ENCODE data around the gene ERO1B. TPM values are rescaled to one million over a fixed set of nuclear protein-coding genes. Genes with fewer than 3 reads are reported as not detected.

ERO1B gene
- total and polyA plus RNA-seq, 2 donors (not counting 1 experiment from before 2014, with no cell fraction given), result 2.2 to 5.0 TPM

GRCh38 chr1:236307435-236307834 lies 25.7 kb upstream of the ERO1B start:
- no peaks in the 10 kb centered on the region for H3K36me3 ChIP-seq (ENCODE audit: control insufficient read depth, insufficient read depth, low read length)
- no peaks in the 10 kb centered on the region for H3K9me3 ChIP-seq (ENCODE audit: control insufficient read depth, insufficient read depth, low read depth, low read length)
- no peaks in the 10 kb centered on the region for H3K79me2 ChIP-seq (ENCODE audit: control insufficient read depth, insufficient read depth, low read length)
- peak in 1 of 2 donors; percentile 6 for DNase-seq (ENCODE audit: low read depth in 2 of 2)
- no peak overlapping the region for H2AFZ ChIP-seq (ENCODE audit: low read length)
- H3K9ac ChIP-seq (ENCODE audit: insufficient read depth, low read length), result no peak overlapping the region
- no peaks in the 10 kb centered on the region for H4K20me1 ChIP-seq (ENCODE audit: control insufficient read depth, extremely low read depth, insufficient read depth, low read length)
- TF ChIP-seq EZH2 (IDR thresholded peaks at IDR 0.05; ENCODE audit: low read length, missing control alignments), result no peak
- TF ChIP-seq, protein P1, sequence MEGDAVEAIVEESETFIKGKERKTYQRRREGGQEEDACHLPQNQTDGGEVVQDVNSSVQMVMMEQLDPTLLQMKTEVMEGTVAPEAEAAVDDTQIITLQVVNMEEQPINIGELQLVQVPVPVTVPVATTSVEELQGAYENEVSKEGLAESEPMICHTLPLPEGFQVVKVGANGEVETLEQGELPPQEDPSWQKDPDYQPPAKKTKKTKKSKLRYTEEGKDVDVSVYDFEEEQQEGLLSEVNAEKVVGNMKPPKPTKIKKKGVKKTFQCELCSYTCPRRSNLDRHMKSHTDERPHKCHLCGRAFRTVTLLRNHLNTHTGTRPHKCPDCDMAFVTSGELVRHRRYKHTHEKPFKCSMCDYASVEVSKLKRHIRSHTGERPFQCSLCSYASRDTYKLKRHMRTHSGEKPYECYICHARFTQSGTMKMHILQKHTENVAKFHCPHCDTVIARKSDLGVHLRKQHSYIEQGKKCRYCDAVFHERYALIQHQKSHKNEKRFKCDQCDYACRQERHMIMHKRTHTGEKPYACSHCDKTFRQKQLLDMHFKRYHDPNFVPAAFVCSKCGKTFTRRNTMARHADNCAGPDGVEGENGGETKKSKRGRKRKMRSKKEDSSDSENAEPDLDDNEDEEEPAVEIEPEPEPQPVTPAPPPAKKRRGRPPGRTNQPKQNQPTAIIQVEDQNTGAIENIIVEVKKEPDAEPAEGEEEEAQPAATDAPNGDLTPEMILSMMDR (conservative IDR thresholded peaks at IDR 0.05 in 1 of 2, IDR thresholded peaks at IDR 0.05 in 1 of 2; ENCODE audit: low read depth in 1 of 2, low read length in 2 of 2), result no peak
- H3K4me1 ChIP-seq (ENCODE audit: control insufficient read depth, extremely low read depth, insufficient read depth, low read length), result no peaks in the 10 kb centered on the region
- H3K27ac ChIP-seq (ENCODE audit: insufficient read depth, low read length), result no peak overlapping the region
- no peak overlapping the region for H3K4me2 ChIP-seq (ENCODE audit: extremely low read depth, insufficient read depth, low read length)
- no peaks in the 10 kb centered on the region for H3K27me3 ChIP-seq (ENCODE audit: control insufficient read depth, insufficient read depth, low read length)
- no peak overlapping the region for H3K4me3 ChIP-seq (replicated peaks in 1 of 4; ENCODE audit: control extremely low read depth in 1 of 4, insufficient read depth in 1 of 4, low read depth in 3 of 4, low read length in 4 of 4)

DNA sequence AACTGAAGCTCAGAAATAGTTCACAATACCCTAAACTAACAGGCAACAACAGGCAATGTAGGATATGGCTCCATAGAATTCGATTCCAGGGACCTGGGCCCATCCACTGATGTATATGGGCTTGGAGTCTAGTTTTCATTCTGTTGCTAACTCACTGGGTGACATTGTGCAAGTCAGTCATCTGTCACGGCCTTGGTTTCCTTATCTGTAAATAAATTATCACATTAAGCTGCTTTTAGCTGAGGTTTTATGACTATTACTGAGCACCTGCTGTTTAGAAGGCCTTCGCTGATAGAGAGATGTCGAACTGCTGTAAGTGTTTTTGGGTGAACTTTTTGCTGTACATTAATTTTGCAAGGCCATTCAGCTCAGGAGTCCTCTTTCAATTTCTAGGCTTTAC lies 22.9 kb upstream of the ERO1B start:
- H3K27me3 ChIP-seq (ENCODE audit: control insufficient read depth, insufficient read depth, low read length), result no peaks in the 10 kb centered on the region
- H2AFZ ChIP-seq (ENCODE audit: low read length), result no peak overlapping the region
- H3K4me3 ChIP-seq (replicated peaks in 1 of 4; ENCODE audit: control extremely low read depth in 1 of 4, insufficient read depth in 1 of 4, low read depth in 3 of 4, low read length in 4 of 4), result no peak overlapping the region
- H3K79me2 ChIP-seq (ENCODE audit: control insufficient read depth, insufficient read depth, low read length), result no peaks in the 10 kb centered on the region
- H4K20me1 ChIP-seq (ENCODE audit: control insufficient read depth, extremely low read depth, insufficient read depth, low read length), result no peaks in the 10 kb centered on the region
- TF ChIP-seq, protein P1 (conservative IDR thresholded peaks at IDR 0.05 in 1 of 2, IDR thresholded peaks at IDR 0.05 in 1 of 2; ENCODE audit: low read depth in 1 of 2, low read length in 2 of 2), result no peak
- no peak for TF ChIP-seq EZH2 (IDR thresholded peaks at IDR 0.05; ENCODE audit: low read length, missing control alignments)
- H3K27ac ChIP-seq (ENCODE audit: insufficient read depth, low read length), result no peak overlapping the region
- no peak for DNase-seq (ENCODE audit: low read depth in 2 of 2)
- H3K36me3 ChIP-seq (ENCODE audit: control insufficient read depth, insufficient read depth, low read length), result no peaks in the 10 kb centered on the region
- no peaks in the 10 kb centered on the region for H3K9me3 ChIP-seq (ENCODE audit: control insufficient read depth, insufficient read depth, low read depth, low read length)
- no peaks in the 10 kb centered on the region for H3K4me1 ChIP-seq (ENCODE audit: control insufficient read depth, extremely low read depth, insufficient read depth, low read length)
- no peak overlapping the region for H3K9ac ChIP-seq (ENCODE audit: insufficient read depth, low read length)
- H3K4me2 ChIP-seq (ENCODE audit: extremely low read depth, insufficient read depth, low read length), result no peak overlapping the region

- Histone ChIP-seq H3K9me3 (ENCODE audit: control insufficient read depth, insufficient read depth, low read depth, low read length) (no peaks in the 10 kb centered on the region), H3K36me3 (ENCODE audit: control insufficient read depth, insufficient read depth, low read length) (no peaks in the 10 kb centered on the region), H3K4me3 (replicated peaks in 1 of 4; ENCODE audit: control extremely low read depth in 1 of 4, insufficient read depth in 1 of 4, low read depth in 3 of 4, low read length in 4 of 4) (no peak overlapping the region), H3K9ac (ENCODE audit: insufficient read depth, low read length) (no peak overlapping the region), H2AFZ (ENCODE audit: low read length) (no peak overlapping the region), H3K79me2 (ENCODE audit: control insufficient read depth, insufficient read depth, low read length) (no peaks in the 10 kb centered on the region), H3K4me2 (ENCODE audit: extremely low read depth, insufficient read depth, low read length) (no peak overlapping the region), H4K20me1 (ENCODE audit: control insufficient read depth, extremely low read depth, insufficient read depth, low read length) (no peaks in the 10 kb centered on the region), H3K27me3 (ENCODE audit: control insufficient read depth, insufficient read depth, low read length) (no peaks in the 10 kb centered on the region), H3K4me1 (ENCODE audit: control insufficient read depth, extremely low read depth, insufficient read depth, low read length) (no peaks in the 10 kb centered on the region), H3K27ac (ENCODE audit: insufficient read depth, low read length) (no peak overlapping the region)
- TF ChIP-seq, protein P1 (conservative IDR thresholded peaks at IDR 0.05 in 1 of 2, IDR thresholded peaks at IDR 0.05 in 1 of 2; ENCODE audit: low read depth in 1 of 2, low read length in 2 of 2), result no peak
- no peak for TF ChIP-seq EZH2 (IDR thresholded peaks at IDR 0.05; ENCODE audit: low read length, missing control alignments)
- no peak for DNase-seq (ENCODE audit: low read depth in 2 of 2)
These were observed 21.9 kb upstream of the ERO1B start for GRCh38 chr1:236303675-236304074.

All from fibroblast of lung (primary cell).